Stimulated activated naive CD4-positive, alpha-beta T cell (primary cell): Measurements from ENCODE around the gene JMJD7.

ENCODE experiments used
- DNase-seq, 6 experiments: peaks; one replicate each; lab custom pipeline; 2025; lab: John Stamatoyannopoulos, UW

JMJD7 gene

GRCh38 chr15:41822957-41823356, 4.9 kb upstream of the JMJD7 start:
- DNase-seq: no peak

GRCh38 chr15:41823502-41823901, 4.4 kb upstream of the JMJD7 start:
- no peak for DNase-seq

GRCh38 chr15:41824062-41824745, 3.7 kb upstream of the JMJD7 start:
- DNase-seq: no peak

- no peak for DNase-seq
Observed at GRCh38 chr15:41825145-41825544, 2.7 kb upstream of the JMJD7 start.

GRCh38 chr15:41825572-41826535, 2.0 kb upstream of the JMJD7 start:
- no peak for DNase-seq

- DNase-seq: peak in 2 of 6 experiments; percentile 32 to 52
Observed at GRCh38 chr15:41827290-41827879, 507 bp upstream of the JMJD7 start.

- DNase-seq: no peak
Observed at GRCh38 chr15:41828807-41829141, 882 bp downstream of the JMJD7 start.

GRCh38 chr15:41829959-41830646, 2.2 kb downstream of the JMJD7 start:
- no peak for DNase-seq

- DNase-seq: peak in 3 of 6 experiments; percentile 10 to 18 (median 15)
Observed at GRCh38 chr15:41831291-41831690, 3.4 kb downstream of the JMJD7 start.

GRCh38 chr15:41832208-41832607, 4.3 kb downstream of the JMJD7 start:
- no peak for DNase-seq

GRCh38 chr15:41832875-41833274, 5.0 kb downstream of the JMJD7 start:
- DNase-seq: peak in 1 of 6 experiments; percentile 11

- DNase-seq: no peak
Observed at GRCh38 chr15:41834096-41834495, 6.2 kb downstream of the JMJD7 start.

GRCh38 chr15:41836073-41836472, 8.2 kb downstream of the JMJD7 start:
- DNase-seq: no peak

GRCh38 chr15:41836713-41837454, 9.0 kb downstream of the JMJD7 start:
- no peak for DNase-seq

GRCh38 chr15:41838400-41838897, 10.6 kb downstream of the JMJD7 start, which contains the start of gene PLA2G4B:
Gene PLA2G4B, plus strand, starts transcription at chr15:41838847. Its CDS starts 67 bp downstream, at chr15:41838914.
- no peak for DNase-seq

GRCh38 chr15:41839781-41840491, 12.0 kb downstream of the JMJD7 start:
- no peak for DNase-seq

- DNase-seq: no peak
Observed at GRCh38 chr15:41840673-41841072, 12.8 kb downstream of the JMJD7 start.

GRCh38 chr15:41841131-41841530, 13.2 kb downstream of the JMJD7 start:
- no peak for DNase-seq

- DNase-seq: no peak
Observed at GRCh38 chr15:41842229-41842628, 14.3 kb downstream of the JMJD7 start.

- no peak for DNase-seq
Observed at GRCh38 chr15:41843571-41843970, 15.7 kb downstream of the JMJD7 start.
